Neural crest cell (in vitro differentiated cells): ENCODE results near the gene SLC52A3. TPM values are rescaled to one million over a fixed set of nuclear protein-coding genes. Genes with fewer than 3 reads are reported as not detected.

Experiments used
- DNase-seq: peaks from one replicate; pipeline ENCODE4 v3.0.0; 2021; ENCODE audit warnings: low read depth, mixed read lengths, low spot score
- H3K27ac Mint-ChIP-seq: one replicate; pipeline ENCODE4 v1.8.0; 2021; ENCODE audit warnings: mild to moderate bottlenecking, mixed read lengths; ENCODE audit not compliant: unreplicated experiment
- H3K27me3 Mint-ChIP-seq: 2 replicates; pipeline ENCODE4 v1.8.0; 2021; ENCODE audit warnings: low read depth, mild to moderate bottlenecking, mixed read lengths
- H3K36me3 Mint-ChIP-seq: 2 replicates; pipeline ENCODE4 v1.8.0; 2021; ENCODE audit warnings: low read depth, mild to moderate bottlenecking, mixed read lengths
- H3K4me1 Mint-ChIP-seq: 2 replicates; pipeline ENCODE4 v1.8.0; 2021; ENCODE audit warnings: mixed read lengths
- H3K4me3 Mint-ChIP-seq: one replicate; pipeline ENCODE4 v1.8.0; 2021; ENCODE audit warnings: mild to moderate bottlenecking, mixed read lengths
- H3K9me3 Mint-ChIP-seq: 2 replicates; pipeline ENCODE4 v1.8.0; 2021; ENCODE audit warnings: mixed read lengths
- CTCF ChIP-seq: fragments of 200-600 bp; sonication (generic); conservative IDR thresholded peaks from 2 replicates; pipeline ENCODE4 v1.5.0; 2021; ENCODE audit warnings: antibody characterized with exemption, mild to moderate bottlenecking
- total RNA-seq: library from RNA; stranded (reverse); gene quantifications from 2 replicates; pipeline ENCODE4 v1.2.1, GENCODE V29; 2021

SLC52A3 gene
- total RNA-seq, 1 donor from 2014 or later = not detected

- peak overlapping the region; percentile 73 for H3K4me3 Mint-ChIP-seq
- no peak for TF ChIP-seq CTCF
- H3K4me1 Mint-ChIP-seq = peaks cover 10% of the 10 kb centered on the region
- no peaks in the 10 kb centered on the region for H3K36me3 Mint-ChIP-seq
- H3K27ac Mint-ChIP-seq = no peak overlapping the region
- peaks cover 3% of the 10 kb centered on the region for H3K9me3 Mint-ChIP-seq
- H3K27me3 Mint-ChIP-seq = peaks cover 35% of the 10 kb centered on the region
- no peak for DNase-seq
Observed at GRCh38 chr20:711576-711975, 56.7 kb downstream of the SLC52A3 start.

GRCh38 chr20:710780-711450 lies 57.4 kb downstream of the SLC52A3 start:
- peaks cover 35% of the 10 kb centered on the region for H3K27me3 Mint-ChIP-seq
- no peak for TF ChIP-seq CTCF
- no peaks in the 10 kb centered on the region for H3K36me3 Mint-ChIP-seq
- DNase-seq = no peak
- H3K4me1 Mint-ChIP-seq = peaks cover 10% of the 10 kb centered on the region
- peaks cover 3% of the 10 kb centered on the region for H3K9me3 Mint-ChIP-seq
- H3K27ac Mint-ChIP-seq = no peak overlapping the region
- H3K4me3 Mint-ChIP-seq = peak overlapping the region; percentile 73

Other genes starting within 250 kb of the SLC52A3 start
- 207 and 227 TPM in 2 replicates for gene CSNK2A1, start 224.7 kb downstream of the SLC52A3 start, total RNA-seq
- gene TCF15, start 158.2 kb downstream of the SLC52A3 start, total RNA-seq = 0.32 and 0.61 TPM in 2 replicates
- 10.7 and 12.6 TPM in 2 replicates for gene SRXN1, start 115.3 kb downstream of the SLC52A3 start, total RNA-seq
- 3.7 and 4.1 TPM in 2 replicates for gene SCRT2, start 92.7 kb downstream of the SLC52A3 start, total RNA-seq
- 16.8 and 17.4 TPM in 2 replicates for gene FAM110A, start 65.2 kb upstream of the SLC52A3 start, total RNA-seq
- 0.07 TPM in 1 of 2 replicates, not detected in the other for gene ANGPT4, start 147.8 kb upstream of the SLC52A3 start, total RNA-seq
- 0.23 TPM in 1 of 2 replicates, not detected in the other for gene RSPO4, start 233.8 kb upstream of the SLC52A3 start, total RNA-seq